WI38 (cell line): ENCODE results near the gene ZBTB16.

Experiments used
- H3K4me3 ChIP-seq: 2 replicates; pipeline ENCODE4 v1.5.1; 2011; ENCODE audit warnings: low read depth, mild to moderate bottlenecking, control low read depth, low read length
- TF ChIP-seq, protein P1 (sequence below): IDR thresholded peaks from 2 replicates; pipeline ENCODE4 v1.5.1; 2012; ENCODE audit warnings: low read depth, mild to moderate bottlenecking, control low read depth, low read length

Gene ZBTB16

DNA sequence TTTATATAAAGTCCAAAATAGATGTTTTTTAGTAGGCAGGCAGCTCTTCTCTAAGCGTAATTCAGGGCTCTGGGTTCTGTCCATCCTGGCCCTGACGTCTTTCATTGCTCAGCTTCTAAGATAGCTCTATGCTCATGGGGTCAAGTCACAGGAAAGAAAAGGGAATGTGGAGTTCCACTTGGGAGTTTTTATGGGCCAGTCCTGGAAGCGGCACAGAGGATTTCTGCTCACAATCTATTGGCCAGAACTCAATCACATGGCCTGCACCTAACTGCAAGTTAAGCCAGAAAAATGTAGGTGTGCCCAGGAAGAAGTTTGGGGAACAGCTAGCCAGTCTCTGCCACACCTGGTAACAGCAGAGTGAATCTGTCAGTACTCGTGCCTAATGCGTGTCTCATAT is 7.4 kb upstream of the ZBTB16 start:
- no peak overlapping the region for H3K4me3 ChIP-seq
- TF ChIP-seq, protein P1, sequence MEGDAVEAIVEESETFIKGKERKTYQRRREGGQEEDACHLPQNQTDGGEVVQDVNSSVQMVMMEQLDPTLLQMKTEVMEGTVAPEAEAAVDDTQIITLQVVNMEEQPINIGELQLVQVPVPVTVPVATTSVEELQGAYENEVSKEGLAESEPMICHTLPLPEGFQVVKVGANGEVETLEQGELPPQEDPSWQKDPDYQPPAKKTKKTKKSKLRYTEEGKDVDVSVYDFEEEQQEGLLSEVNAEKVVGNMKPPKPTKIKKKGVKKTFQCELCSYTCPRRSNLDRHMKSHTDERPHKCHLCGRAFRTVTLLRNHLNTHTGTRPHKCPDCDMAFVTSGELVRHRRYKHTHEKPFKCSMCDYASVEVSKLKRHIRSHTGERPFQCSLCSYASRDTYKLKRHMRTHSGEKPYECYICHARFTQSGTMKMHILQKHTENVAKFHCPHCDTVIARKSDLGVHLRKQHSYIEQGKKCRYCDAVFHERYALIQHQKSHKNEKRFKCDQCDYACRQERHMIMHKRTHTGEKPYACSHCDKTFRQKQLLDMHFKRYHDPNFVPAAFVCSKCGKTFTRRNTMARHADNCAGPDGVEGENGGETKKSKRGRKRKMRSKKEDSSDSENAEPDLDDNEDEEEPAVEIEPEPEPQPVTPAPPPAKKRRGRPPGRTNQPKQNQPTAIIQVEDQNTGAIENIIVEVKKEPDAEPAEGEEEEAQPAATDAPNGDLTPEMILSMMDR: no peak

DNA sequence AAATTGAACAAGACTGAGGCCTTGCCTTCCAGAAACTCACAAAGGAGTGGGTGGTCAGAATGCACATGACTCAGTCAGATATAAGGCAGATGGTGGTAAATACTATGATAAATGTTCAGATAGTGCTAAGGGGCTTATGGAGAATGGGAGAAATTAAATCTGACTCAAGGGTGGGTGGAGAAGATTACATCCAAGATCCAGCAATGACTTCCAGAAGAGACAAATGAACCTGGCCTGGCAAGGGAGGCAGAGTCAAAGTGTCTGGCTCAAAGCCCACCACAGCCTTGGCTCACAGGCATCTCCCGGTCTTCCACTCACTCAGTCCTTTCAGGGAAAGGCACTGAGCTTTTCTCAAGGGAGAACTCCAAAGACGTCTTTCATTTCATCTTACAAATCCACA is 6.1 kb upstream of the ZBTB16 start:
- no peak overlapping the region for H3K4me3 ChIP-seq
- TF ChIP-seq, protein P1: no peak

DNA sequence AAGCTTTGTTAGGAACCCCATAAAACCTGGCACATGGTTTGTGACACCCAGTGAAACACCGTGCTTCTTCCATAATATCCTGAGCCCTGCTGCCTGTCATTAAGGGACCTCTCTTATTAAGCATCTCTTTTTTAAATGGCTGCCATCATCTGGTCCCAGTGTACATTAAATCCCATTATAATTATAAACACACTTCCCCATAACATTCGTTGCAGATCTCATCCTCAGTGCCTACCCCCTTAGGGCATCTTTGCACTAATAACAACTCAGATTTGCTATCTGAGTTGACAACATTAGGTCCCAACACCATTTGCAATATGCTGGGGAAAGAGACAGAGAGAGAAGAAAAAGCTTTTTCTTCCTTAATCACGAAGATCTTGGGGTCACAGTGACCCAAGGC is 4.7 kb upstream of the ZBTB16 start:
- TF ChIP-seq, protein P1: no peak
- no peak overlapping the region for H3K4me3 ChIP-seq

DNA sequence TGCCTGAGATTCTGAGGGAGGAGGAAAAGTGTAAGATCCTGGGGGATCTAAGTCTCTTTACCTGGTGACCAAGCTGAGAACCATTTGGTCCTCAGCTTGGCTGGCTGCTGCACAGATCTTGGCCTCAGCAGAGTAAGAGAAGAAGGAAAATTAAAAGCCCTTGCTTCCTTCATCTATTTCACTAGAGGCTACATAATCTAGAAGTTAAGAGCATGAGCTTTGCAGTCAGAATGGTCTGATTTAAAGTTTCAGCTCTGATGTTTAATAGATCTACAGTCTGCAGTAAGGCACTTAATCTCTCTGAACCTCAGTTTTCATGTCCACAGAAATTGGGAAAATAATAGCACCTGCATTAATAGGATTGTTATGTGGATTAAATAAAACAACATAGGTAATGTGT is 3.1 kb upstream of the ZBTB16 start:
- H3K4me3 ChIP-seq: no peak overlapping the region
- TF ChIP-seq, protein P1: no peak

DNA sequence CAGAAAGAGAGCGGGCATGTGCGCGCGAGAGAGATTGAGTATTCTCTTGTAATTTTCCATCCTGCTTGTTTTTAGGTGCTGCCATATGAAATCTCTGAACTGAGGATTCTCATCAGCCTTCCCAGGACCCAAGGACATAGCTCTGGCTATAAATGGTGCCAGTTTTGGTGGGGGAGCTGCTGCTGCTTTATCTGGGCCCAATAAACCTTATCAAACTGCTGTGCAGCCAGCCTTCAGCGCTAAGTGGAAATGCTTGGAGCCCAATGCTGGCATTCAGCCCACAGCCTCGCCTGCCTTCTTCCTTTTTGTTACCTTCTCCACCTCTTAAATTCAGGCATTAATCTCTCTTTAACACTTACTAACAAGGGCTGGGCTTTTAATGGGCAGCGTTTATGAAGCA is 2.4 kb upstream of the ZBTB16 start:
- TF ChIP-seq, protein P1: no peak
- H3K4me3 ChIP-seq: no peak overlapping the region

DNA sequence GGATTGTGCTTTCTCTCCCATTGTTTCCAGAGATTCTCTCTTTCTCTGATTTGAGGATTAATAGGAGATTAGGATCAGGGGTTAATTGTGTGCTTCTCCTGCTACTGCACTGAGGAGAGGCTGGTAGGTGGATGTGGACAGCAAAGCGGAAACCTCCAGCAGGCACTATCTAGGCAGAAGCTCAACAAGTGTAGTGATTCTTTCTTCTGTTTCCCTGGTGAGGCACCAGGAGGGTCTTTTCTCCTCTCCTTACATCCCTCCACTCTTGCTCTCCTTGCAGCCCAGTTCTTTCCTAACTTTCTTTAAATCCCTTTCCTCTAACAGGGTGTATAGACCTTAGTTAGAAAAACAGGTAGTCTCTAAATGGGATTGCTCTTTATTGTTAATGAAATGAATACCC is 1.9 kb upstream of the ZBTB16 start:
- TF ChIP-seq, protein P1: no peak
- no peak overlapping the region for H3K4me3 ChIP-seq

DNA sequence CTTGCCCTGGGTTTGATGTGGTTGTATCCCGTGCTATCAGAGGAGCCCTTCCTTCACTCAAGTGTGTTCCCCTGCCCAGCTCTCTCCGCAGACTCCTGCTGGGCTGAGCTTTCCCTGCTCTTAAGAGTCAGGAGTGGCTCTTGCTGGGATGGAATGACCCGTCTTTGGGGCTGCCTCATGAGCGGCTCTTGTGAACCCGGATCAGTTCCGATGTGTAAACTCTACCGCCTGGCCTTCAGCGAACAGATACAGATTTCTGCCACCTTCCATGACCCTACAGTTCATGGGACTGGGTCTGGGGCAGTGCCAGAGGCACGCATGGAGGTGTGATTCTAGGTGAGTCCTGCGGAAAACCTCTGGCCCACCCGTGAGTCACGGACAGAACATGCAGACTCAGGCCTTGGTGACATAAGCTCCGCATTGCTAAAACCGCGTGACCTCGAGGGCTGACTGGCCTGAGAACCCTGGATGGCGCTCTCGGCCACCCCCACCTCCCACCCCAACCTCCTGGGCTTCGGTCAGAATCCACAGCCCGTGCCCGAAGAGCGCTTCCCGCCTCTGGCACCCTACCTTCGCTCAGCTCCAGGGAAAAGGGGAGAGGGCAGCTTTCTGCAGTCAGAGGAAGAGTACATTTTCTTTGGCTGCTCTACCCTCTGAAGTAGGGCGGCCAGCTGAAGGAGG is 1.3 kb upstream of the ZBTB16 start:
- H3K4me3 ChIP-seq: no peak overlapping the region
- TF ChIP-seq, protein P1: no peak
